Left lung (tissue), 10 donors: ENCODE data around the gene ABCA6. TPM values are rescaled to one million over a fixed set of nuclear protein-coding genes. Genes with fewer than 3 reads are reported as not detected.
A peak's percentile ranks its signal among the peaks of the same experiment; 100 is the strongest.

ENCODE experiments used
- ATAC-seq: fragments of 200-7000 bp; cut with Tn5 transposase; one replicate; pipeline ENCODE4 v1.9.1; 2020; ENCODE audit warnings: moderate library complexity
- DNase-seq, 4 donors: peaks; one replicate each; pipeline ENCODE4 v3.0.0-alpha.2; 2013 to 2020
- H3K27ac ChIP-seq, 2 donors: fragments of 200-600 bp; sonication (generic) in 1 of 2; one replicate each; pipeline versions ENCODE4 v1.5.0 to v1.8.0; 2020 to 2021
- H3K27me3 ChIP-seq, 2 donors: fragments of 200-600 bp; sonication (generic) in 1 of 2; one replicate each; pipeline versions ENCODE4 v1.5.0 to v1.8.0; 2020 to 2021
- H3K36me3 ChIP-seq, 2 donors: fragments of 200-600 bp; sonication (generic) in 1 of 2; one replicate each; pipeline versions ENCODE4 v1.5.0 to v1.8.0; 2020 to 2021
- H3K4me1 ChIP-seq, 2 donors: fragments of 200-600 bp; one replicate each; pipeline ENCODE4 v1.8.0; 2021
- H3K4me3 ChIP-seq, 2 donors: fragments of 200-600 bp; sonication (generic) in 1 of 2; one replicate each; pipeline versions ENCODE4 v1.5.0 to v1.8.0; 2020 to 2021; ENCODE audit warnings: mild to moderate bottlenecking in 1 of 2
- H3K9me3 ChIP-seq, 2 donors: fragments of 200-600 bp; sonication (generic) in 1 of 2; one replicate each; pipeline versions ENCODE4 v1.5.0 to v1.8.0; 2020 to 2021
- intact Hi-C, 2 donors: fragments of 100-400 bp; cut with DNase I; formaldehyde crosslinking; loops; one replicate each; pipeline versions ENCODE4 v1.11.2 to v1.14.2; 2022
- polyA plus RNA-seq, 6 donors: library from polyadenylated mRNA; unstranded; fragments of 120-200 nt; gene quantifications; one replicate each; pipeline ENCODE4 v1.2.1, GENCODE V29; 2013; ENCODE audit not compliant: insufficient read length in 6 of 6
- total RNA-seq, 2 donors: library from RNA; stranded (reverse); fragmentation: NEBNext Ultra II Directional; extraction: Animal tissue kit (Norgen Biotek cat#: 25700); gene quantifications; one replicate each; pipeline ENCODE4 v1.2.1, GENCODE V29; 2021
- TF ChIP-seq, protein P1 (sequence below), 2 donors: fragments of 200-600 bp; sonication (generic) in 1 of 2; IDR thresholded peaks; one replicate each; pipeline versions ENCODE4 v1.5.0 to v1.8.0; 2021; ENCODE audit warnings: antibody characterized with exemption in 2 of 2
- donor health status: DM: no; HTN: yes; CAD: no.
- donor health status: DM: no; HTN: no; CAD: no.

Gene ABCA6
- total and polyA plus RNA-seq, 8 donors: 12.4 to 60.7 (median 32.8) TPM

DNA sequence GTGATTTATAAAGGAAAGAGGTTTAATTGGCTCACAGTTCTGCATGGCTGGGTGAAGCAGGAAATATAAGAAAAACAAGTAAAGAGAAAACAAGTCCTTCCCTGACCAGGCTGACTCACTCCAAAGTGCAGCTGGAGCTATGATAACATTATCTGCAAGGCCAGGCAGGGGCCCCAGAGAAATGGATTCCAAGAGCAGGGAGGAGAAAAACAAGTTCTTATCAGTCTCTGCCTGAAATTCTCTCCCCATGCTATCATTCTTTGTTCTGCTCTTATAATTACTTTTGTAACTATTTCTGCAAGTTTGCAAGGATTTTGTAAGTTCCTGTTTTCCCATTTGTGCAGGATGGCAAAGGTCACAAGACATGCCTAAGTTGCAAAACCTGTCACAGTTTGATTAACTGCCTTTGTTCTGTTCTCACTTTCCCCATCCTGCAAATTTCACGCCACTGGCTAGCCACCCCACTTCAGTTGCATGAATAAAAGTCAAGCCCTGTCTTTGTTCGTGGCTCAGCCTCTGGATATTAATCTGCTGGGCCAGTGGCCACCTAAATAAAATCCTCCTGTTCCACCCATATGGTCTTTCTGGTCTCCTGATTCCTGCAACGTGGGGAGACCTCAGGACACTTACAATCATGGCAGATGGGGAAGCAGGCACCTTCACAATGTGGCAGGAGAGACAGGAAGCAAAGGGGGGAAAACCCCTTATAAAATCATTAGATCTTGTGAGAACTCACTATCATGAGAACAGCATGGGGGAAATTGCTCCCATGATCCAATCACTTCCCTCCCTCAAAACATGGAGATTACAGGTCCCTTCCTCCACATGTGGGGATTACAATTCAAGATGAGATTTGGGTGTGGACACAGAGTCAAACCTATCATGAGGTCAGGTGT, 94.1 kb downstream of the ABCA6 start:
- TF ChIP-seq, protein P1, sequence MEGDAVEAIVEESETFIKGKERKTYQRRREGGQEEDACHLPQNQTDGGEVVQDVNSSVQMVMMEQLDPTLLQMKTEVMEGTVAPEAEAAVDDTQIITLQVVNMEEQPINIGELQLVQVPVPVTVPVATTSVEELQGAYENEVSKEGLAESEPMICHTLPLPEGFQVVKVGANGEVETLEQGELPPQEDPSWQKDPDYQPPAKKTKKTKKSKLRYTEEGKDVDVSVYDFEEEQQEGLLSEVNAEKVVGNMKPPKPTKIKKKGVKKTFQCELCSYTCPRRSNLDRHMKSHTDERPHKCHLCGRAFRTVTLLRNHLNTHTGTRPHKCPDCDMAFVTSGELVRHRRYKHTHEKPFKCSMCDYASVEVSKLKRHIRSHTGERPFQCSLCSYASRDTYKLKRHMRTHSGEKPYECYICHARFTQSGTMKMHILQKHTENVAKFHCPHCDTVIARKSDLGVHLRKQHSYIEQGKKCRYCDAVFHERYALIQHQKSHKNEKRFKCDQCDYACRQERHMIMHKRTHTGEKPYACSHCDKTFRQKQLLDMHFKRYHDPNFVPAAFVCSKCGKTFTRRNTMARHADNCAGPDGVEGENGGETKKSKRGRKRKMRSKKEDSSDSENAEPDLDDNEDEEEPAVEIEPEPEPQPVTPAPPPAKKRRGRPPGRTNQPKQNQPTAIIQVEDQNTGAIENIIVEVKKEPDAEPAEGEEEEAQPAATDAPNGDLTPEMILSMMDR (IDR thresholded peaks at IDR 0.05): no peak
- no peaks in the 10 kb centered on the region for H3K9me3 ChIP-seq
- H3K27me3 ChIP-seq: no peaks in the 10 kb centered on the region
- ATAC-seq (peak; percentile 81), DNase-seq (peak in 2 of 4 donors; percentile 35 to 36)
- peaks cover 0 to 16% of the 10 kb centered on the region in 2 donors for H3K4me1 ChIP-seq
- intact Hi-C loops: no loop called here
- no peak overlapping the region for H3K4me3 ChIP-seq
- H3K36me3 ChIP-seq: no peaks in the 10 kb centered on the region
- peak overlapping the region; percentile 15 to 79 for H3K27ac ChIP-seq

DNA sequence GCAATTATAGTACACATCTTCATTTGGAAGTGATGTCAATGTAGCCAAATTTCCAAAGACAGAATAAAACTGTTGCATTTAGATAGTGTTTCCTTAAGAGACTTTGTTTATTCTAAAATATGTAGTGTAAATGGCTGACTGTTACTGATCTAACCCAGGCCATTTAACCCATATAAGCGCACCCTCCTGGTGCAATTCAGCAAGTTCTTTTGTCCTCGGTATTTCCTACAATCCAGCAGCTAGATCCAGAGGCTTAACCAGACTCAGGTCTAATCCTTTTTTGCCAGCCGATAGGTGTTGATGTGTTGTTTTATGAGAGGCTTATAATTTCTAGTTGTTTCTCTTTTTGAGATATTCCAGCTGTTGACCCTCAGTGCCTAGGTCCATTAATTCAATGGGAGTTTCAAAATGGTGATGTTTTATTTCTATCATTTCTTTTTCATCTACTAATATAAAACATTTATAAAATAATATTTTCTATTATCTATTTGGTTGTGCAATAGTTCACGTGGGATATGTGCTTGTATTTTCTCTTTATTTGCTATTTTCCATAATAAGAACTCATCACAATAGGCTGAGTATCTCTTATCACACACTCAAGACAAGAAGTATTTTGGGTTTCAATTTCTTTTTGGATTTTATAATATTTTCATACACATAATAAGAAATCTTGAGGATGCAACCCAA, 95.4 kb downstream of the ABCA6 start:
- ATAC-seq: no peak
- no peak overlapping the region for H3K27ac ChIP-seq

GRCh38 chr17:69045646-69046045, 96.0 kb downstream of the ABCA6 start:
- Histone ChIP-seq H3K27ac (no peak overlapping the region), H3K4me3 (no peak overlapping the region), H3K27me3 (no peaks in the 10 kb centered on the region), H3K9me3 (no peaks in the 10 kb centered on the region), H3K36me3 (no peaks in the 10 kb centered on the region), H3K4me1 (peaks cover 0 to 16% of the 10 kb centered on the region in 2 donors)
- TF ChIP-seq, protein P1 (IDR thresholded peaks at IDR 0.05): no peak
- DNase-seq (no peak), ATAC-seq (no peak)
- intact Hi-C loops: no loop called here

More for the DNA sequence above, 95.4 kb downstream of the ABCA6 start:
- Histone ChIP-seq H3K27me3 (no peaks in the 10 kb centered on the region), H3K4me1 (peaks cover 0 to 16% of the 10 kb centered on the region in 2 donors), H3K9me3 (no peaks in the 10 kb centered on the region), H3K36me3 (no peaks in the 10 kb centered on the region), H3K4me3 (no peak overlapping the region)
- TF ChIP-seq, protein P1 (IDR thresholded peaks at IDR 0.05): no peak
- DNase-seq: no peak
- intact Hi-C loops: no loop called here

DNA sequence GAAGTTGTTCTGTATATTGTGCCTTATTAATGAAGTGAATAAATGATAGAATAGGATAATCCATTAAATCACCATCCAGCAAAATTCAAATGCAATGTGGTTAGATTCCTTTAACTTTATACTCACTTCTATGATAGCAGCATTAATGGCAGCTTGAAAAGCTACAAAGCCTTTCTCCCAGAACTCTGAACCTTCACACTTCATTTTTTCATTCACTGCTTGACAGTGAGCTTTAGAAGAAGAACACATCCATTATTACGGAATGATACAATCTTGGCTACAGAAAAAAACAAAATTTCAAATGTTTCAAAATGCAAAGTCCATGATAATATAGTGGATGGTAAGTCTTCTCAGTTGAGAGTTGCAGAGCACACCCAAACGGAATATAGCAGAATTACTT, 97.3 kb downstream of the ABCA6 start:
- Histone ChIP-seq H3K36me3 (no peaks in the 10 kb centered on the region), H3K4me3 (no peak overlapping the region), H3K27ac (no peak overlapping the region), H3K9me3 (no peaks in the 10 kb centered on the region), H3K4me1 (peaks cover 0 to 16% of the 10 kb centered on the region in 2 donors), H3K27me3 (no peaks in the 10 kb centered on the region)
- intact Hi-C loops: no loop called here
- no peak for DNase-seq
- ATAC-seq: no peak
- TF ChIP-seq, protein P1 (IDR thresholded peaks at IDR 0.05): no peak

DNA sequence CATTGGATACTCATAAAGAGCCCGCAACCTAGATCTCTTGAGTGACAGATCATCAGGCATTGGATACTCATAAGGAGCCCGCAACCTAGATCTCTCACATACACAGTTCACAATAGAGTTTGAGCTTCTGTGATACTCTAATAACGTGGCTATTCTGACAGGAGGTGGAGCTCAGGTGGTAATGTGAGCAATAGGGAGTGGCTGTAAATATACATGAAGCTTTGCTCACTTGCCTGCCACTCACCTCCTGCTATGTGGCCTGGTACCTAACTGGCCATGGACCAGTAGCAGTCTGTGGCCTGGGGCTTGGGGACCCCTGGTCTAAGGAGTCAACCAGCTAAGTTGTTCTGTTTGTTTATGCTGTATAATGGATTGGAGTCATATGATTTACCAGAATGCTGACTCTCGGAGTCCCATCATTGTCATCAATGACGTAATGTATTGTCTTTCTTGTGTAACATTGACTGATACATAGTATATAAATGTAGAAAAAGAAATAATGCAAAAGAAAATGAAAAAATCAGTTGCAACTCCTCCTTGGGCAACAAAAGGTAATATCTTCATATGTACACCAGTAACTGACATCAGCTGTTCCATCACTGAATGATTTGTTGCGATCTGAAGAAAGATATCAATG, 98.5 kb downstream of the ABCA6 start:
- no peak overlapping the region for H3K4me3 ChIP-seq
- intact Hi-C loops: no loop called here
- ATAC-seq: no peak

More for the DNA sequence above, 98.5 kb downstream of the ABCA6 start:
- Histone ChIP-seq H3K27me3 (no peaks in the 10 kb centered on the region), H3K36me3 (no peaks in the 10 kb centered on the region), H3K4me1 (peaks cover 0 to 14% of the 10 kb centered on the region in 2 donors), H3K9me3 (no peaks in the 10 kb centered on the region), H3K27ac (no peak overlapping the region)
- TF ChIP-seq, protein P1 (IDR thresholded peaks at IDR 0.05): no peak
- DNase-seq: no peak
